GM12878 (cell line): Measurements from ENCODE around the gene GSX1. TPM values are rescaled to one million over a fixed set of nuclear protein-coding genes. Genes with fewer than 3 reads are reported as not detected.
"Not testable (repeated sequence)": the region's sequence is repeated elsewhere in the genome, so short reads cannot be mapped to it uniquely, and the experiment has no call there.

Experiments
- ATAC-seq: fragments of 200-7000 bp; cut with Tn5 transposase; 3 replicates; pipeline ENCODE4 v1.9.1; 2020; ENCODE audit warnings: mild to moderate bottlenecking, moderate library complexity
- BruUV-seq: library from RNA; stranded (reverse); fragments of 400-500 nt; replicated peaks from 2 replicates; lab custom pipeline; 2021; lab: Mats Ljungman, UMichigan
- CTCF ChIA-PET: fragments of 300-600 bp; sonication (Branson Sonifier 250); formaldehyde crosslinking; extraction: SDS; loops from one replicate; lab custom pipeline; 2021; ENCODE audit warnings: inconsistent platforms; lab: Yijun Ruan, JAX
- POLR2A ChIA-PET: fragments of 350-600 bp; formaldehyde crosslinking; extraction: SDS; loops from one replicate; lab custom pipeline; 2021; ENCODE audit warnings: inconsistent platforms; lab: Charles Lee
- RAD21 ChIA-PET: fragments of 300-600 bp; sonication (Branson Sonifier 250); formaldehyde crosslinking; loops from one replicate; lab custom pipeline; 2023; ENCODE audit warnings: antibody characterized with exemption; ENCODE audit not compliant: unreplicated experiment; lab: Charles Lee
- SMC1A ChIA-PET: fragments of 300-600 bp; sonication (Branson Sonifier 250); formaldehyde crosslinking; loops from one replicate; lab custom pipeline; 2023; ENCODE audit not compliant: unreplicated experiment, uncharacterized antibody; lab: Charles Lee
- DNase-seq: peaks from one replicate; pipeline ENCODE4 v3.0.0-alpha.2; 2011; ENCODE audit warnings: low read depth, low spot score
- FAIRE-seq: peaks from 3 replicates; lab custom pipeline; 2011; peaks lifted over from hg19 to GRCh38; lab: Jason Lieb, UNC
- H2AFZ ChIP-seq: 2 replicates; pipeline ENCODE4 v1.6.0; 2011; ENCODE audit warnings: low read depth, low read length, control low read depth; ENCODE audit not compliant: control insufficient read depth
- H3K27ac ChIP-seq: 2 replicates; pipeline ENCODE4 v1.5.1; 2011; ENCODE audit warnings: control low read depth; ENCODE audit not compliant: control insufficient read depth, insufficient read depth
- H3K27me3 ChIP-seq, 2 experiments: replicated peaks in 1 of 2; 2 replicates each; pipeline versions ENCODE4 v1.6.0 to v1.6.1; 2011; ENCODE audit warnings: low read length in 1 of 2; ENCODE audit not compliant: control insufficient read depth in 2 of 2, insufficient read depth in 2 of 2
- H3K36me3 ChIP-seq, 2 experiments: 2 replicates each; pipeline ENCODE4 v1.5.1; 2011; ENCODE audit warnings: low read length in 1 of 2; ENCODE audit not compliant: control insufficient read depth in 2 of 2, insufficient read depth in 2 of 2
- H3K4me1 ChIP-seq: 2 replicates; pipeline ENCODE4 v1.6.1; 2011; ENCODE audit warnings: mild to moderate bottlenecking, low read length, moderate library complexity, mixed read lengths; ENCODE audit not compliant: control insufficient read depth, insufficient read depth
- H3K4me2 ChIP-seq: 2 replicates; pipeline ENCODE4 v1.6.0; 2011; ENCODE audit warnings: control low read depth; ENCODE audit not compliant: control insufficient read depth, insufficient read depth
- H3K4me3 ChIP-seq: fragments of 200-600 bp; sonication (generic); 2 replicates; pipeline ENCODE4 v1.5.1; 2016
- H3K79me2 ChIP-seq: 2 replicates; pipeline ENCODE4 v1.6.0; 2011; ENCODE audit warnings: low read length; ENCODE audit not compliant: control insufficient read depth, insufficient read depth
- H3K9ac ChIP-seq: 2 replicates; pipeline ENCODE4 v1.8.0; 2011; ENCODE audit warnings: low read length, control low read depth, mixed read lengths; ENCODE audit not compliant: control insufficient read depth, insufficient read depth
- H3K9me3 ChIP-seq: replicated peaks from 3 replicates; pipeline ENCODE4 v1.5.1; 2011; ENCODE audit warnings: mild to moderate bottlenecking, low read length; ENCODE audit not compliant: control insufficient read depth, insufficient read depth
- H4K20me1 ChIP-seq: 2 replicates; pipeline ENCODE4 v1.6.0; 2011; ENCODE audit not compliant: control insufficient read depth, insufficient read depth
- FOS ChIP-seq: IDR thresholded peaks from 3 replicates; pipeline ENCODE4 v1.6.1; 2011; ENCODE audit warnings: borderline replicate concordance; ENCODE audit not compliant: insufficient read length; ENCODE audit errors: extremely low read depth
- JUND ChIP-seq: IDR thresholded peaks from 2 replicates; pipeline ENCODE4 v1.6.1; 2012; ENCODE audit warnings: low read depth, mild to moderate bottlenecking, low read length, improper control_type of control experiment, moderate library complexity
- NBN ChIP-seq: fragments of 450-650 bp; IDR thresholded peaks from 2 replicates; pipeline ENCODE4 v1.6.1; 2016
- NFIC ChIP-seq: IDR thresholded peaks from 2 replicates; pipeline ENCODE4 v1.6.1; 2012; ENCODE audit warnings: low read depth, mild to moderate bottlenecking, inconsistent platforms, low read length, moderate library complexity
- NR2F1 ChIP-seq: fragments of 450-650 bp; conservative IDR thresholded peaks from 2 replicates; pipeline ENCODE4 v1.6.1; 2017; ENCODE audit warnings: mild to moderate bottlenecking
- PBX3 ChIP-seq: IDR thresholded peaks from 2 replicates; pipeline ENCODE4 v1.6.1; 2011; ENCODE audit warnings: mild to moderate bottlenecking, low read depth, low read length, moderate library complexity; ENCODE audit not compliant: insufficient replicate concordance
- RAD21 ChIP-seq: IDR thresholded peaks from 2 replicates; pipeline ENCODE4 v1.6.1; 2011; ENCODE audit warnings: mild to moderate bottlenecking, low read depth, low read length, moderate library complexity; ENCODE audit not compliant: insufficient read depth
- ZBTB11 ChIP-seq: fragments of 450-650 bp; formaldehyde crosslinking; IDR thresholded peaks from 2 replicates; pipeline ENCODE4 v1.5.0; 2022; ENCODE audit warnings: mild to moderate bottlenecking, missing genetic modification characterization
- ZNF687 ChIP-seq: fragments of 450-650 bp; IDR thresholded peaks from 2 replicates; pipeline ENCODE4 v1.6.1; 2017; ENCODE audit warnings: mild to moderate bottlenecking, moderate library complexity
- WGBS: methylation state at CpG from one replicate; pipeline ENCODE4 v1.1.6; 2016; ENCODE audit warnings: low lambda C conversion rate; ENCODE audit not compliant: insufficient replicate concordance, insufficient coverage; ENCODE audit errors: missing lambda C conversion rate; 5-methylcytosine and 5-hydroxymethylcytosine counted together
- in situ Hi-C: fragments of 300-500 bp; cut with MboI; formaldehyde crosslinking; loops from 9 replicates; pipeline ENCODE4 v1.14.3; 2018; ENCODE audit warnings: mixed read lengths
- intact Hi-C: fragments of 100-400 bp; cut with micrococcal nuclease; formaldehyde crosslinking; loops from one replicate; pipeline ENCODE4 v1.14.2; 2022; ENCODE audit not compliant: unreplicated experiment
- polyA plus RNA-seq, 11 experiments: library from polyadenylated mRNA; depleted of rRNA in 4 of 11; unstranded in 6 of 11; stranded (reverse) in 5 of 11; fragments of >200 nt; fragmentation: Nextera tagmentation in 4 of 11; fragmentation: Illumina TruSeq in 1 of 11; extraction: Ambion mirVana in 4 of 11; extraction: Trizol in 1 of 11; gene quantifications; 1 replicate in 1 of 11; 2 replicates in 10 of 11; pipeline versions ENCODE4 v1.2.1 to v1.2.3, GENCODE V29; 2011 to 2016; ENCODE audit warnings: inconsistent platforms in 2 of 11, missing spikeins in 2 of 11, low read depth in 1 of 11
- total RNA-seq, 4 experiments: library from RNA; depleted of rRNA in 3 of 4; stranded (reverse); fragments of >200 nt in 3 of 4; fragmentation: Illumina TruSeq in 1 of 4; extraction: Trizol in 1 of 4; gene quantifications; 2 replicates each; pipeline versions ENCODE4 v1.2.1 to v1.2.3, GENCODE V29; 2013 to 2021

The GSX1 gene
- total and polyA plus RNA-seq, 10 of the 15 experiments (the other 5 are each of a cell fraction or from before 2014, with no cell fraction given): not detected

- RAD21 ChIA-PET: no interaction called here
- 40% methylated on average over 5 of the region's 5 CpGs for WGBS
- CTCF ChIA-PET: no interaction called here
- Histone ChIP-seq H3K4me2 (no peak overlapping the region), H3K27me3 (peaks cover 0 to 3% of the 10 kb centered on the region in 2 experiments; a peak in 1 of 4 replicates), H3K79me2 (no peaks in the 10 kb centered on the region), H3K4me1 (no peaks in the 10 kb centered on the region), H2AFZ (no peak overlapping the region), H4K20me1 (no peaks in the 10 kb centered on the region), H3K36me3 (no peaks in the 10 kb centered on the region), H3K4me3 (no peak overlapping the region), H3K27ac (no peak overlapping the region), H3K9ac (no peak overlapping the region), H3K9me3 (no peaks in the 10 kb centered on the region)
- SMC1A ChIA-PET: no interaction called here
- no peak for FAIRE-seq
- in situ Hi-C loops: no loop called here
- DNase-seq: no peak
- no TSS peak for BruUV-seq
- no peak for ATAC-seq
- TF ChIP-seq NBN (no peak), ZNF687 (no peak), PBX3 (no peak), RAD21 (no peak), NFIC (no peak), JUND (no peak), ZBTB11 (CRISPR knock-in tag) (no peak), NR2F1 (no peak), FOS (no peak)
- POLR2A ChIA-PET: no interaction called here
- intact Hi-C loops: no loop called here
These were observed 47.0 kb upstream of the GSX1 start for GRCh38 chr13:27745301-27745700.

GRCh38 chr13:27748143-27748542, 44.1 kb upstream of the GSX1 start:
- H3K27me3 ChIP-seq, H3K27ac ChIP-seq, CTCF ChIA-PET, ATAC-seq, RAD21 ChIA-PET, H3K9me3 ChIP-seq, FAIRE-seq, intact Hi-C loops, H3K36me3 ChIP-seq, H3K4me2 ChIP-seq, H2AFZ ChIP-seq, in situ Hi-C loops, DNase-seq, BruUV-seq, H4K20me1 ChIP-seq, H3K4me1 ChIP-seq, SMC1A ChIA-PET, H3K79me2 ChIP-seq, H3K4me3 ChIP-seq, H3K9ac ChIP-seq, POLR2A ChIA-PET: not testable (repeated sequence)
- WGBS: 47% methylated on average over 21 of the region's 21 CpGs
